ENCODE results near the gene ALKBH3. TPM values are rescaled to one million over a fixed set of nuclear protein-coding genes. Genes with fewer than 3 reads are reported as not detected.

ALKBH3 gene
- total and polyA plus RNA-seq, 2 donors (not counting 3 experiments of a cell fraction or from before 2014, with no cell fraction given) = 28.0 to 34.7 TPM

DNA sequence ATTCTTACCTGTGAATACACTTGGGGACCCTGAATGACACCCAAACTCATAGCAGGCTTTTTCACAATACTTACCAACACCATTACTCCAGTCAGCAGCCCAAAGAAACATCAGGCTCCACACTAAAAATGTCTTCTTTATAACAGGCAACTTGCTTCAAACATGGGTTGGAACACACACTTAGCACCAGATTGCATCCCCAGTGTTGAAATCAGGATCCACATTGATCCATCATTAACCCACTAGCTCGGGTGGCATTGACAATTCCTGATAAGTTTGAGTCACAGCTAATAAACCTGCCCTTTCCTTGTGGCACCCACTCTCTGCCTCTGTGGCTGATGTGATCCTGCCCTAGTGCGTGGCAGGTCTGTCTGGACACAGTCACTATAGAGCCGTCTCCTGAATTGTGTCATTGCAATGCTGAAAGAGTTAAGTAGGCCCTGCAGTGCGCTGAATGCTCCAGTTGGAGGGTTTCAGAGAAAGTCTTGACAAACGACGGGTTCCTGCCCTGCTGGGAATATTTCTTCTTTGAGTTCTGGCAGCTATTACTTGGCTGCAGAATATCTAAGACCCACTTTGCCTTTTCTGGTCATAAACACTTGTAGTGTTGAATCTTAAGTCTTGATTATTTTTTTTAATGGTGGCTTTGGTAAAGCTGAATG, 42.2 kb downstream of the ALKBH3 start:
- dilution Hi-C loops (cut with MboI; ENCODE audit: extremely low pct_ligation_motif_present, low sequenced_read_pairs) (no loop called here), intact Hi-C loops (cut with micrococcal nuclease) (loop anchor here (2.0 kb wide), 1 partner anchor 20 kb away; the partner anchor contains the start of gene C11orf96)
- Histone ChIP-seq H3K27me3 (ENCODE audit: control insufficient read depth in 2 of 2, insufficient read depth in 2 of 2, low read length in 2 of 2) (no peaks in the 10 kb centered on the region), H4K20me1 (replicated peaks; ENCODE audit: control insufficient read depth, extremely low read depth, insufficient read depth, low read length) (no peaks in the 10 kb centered on the region), H3K4me2 (ENCODE audit: insufficient read depth, low read length) (no peak overlapping the region), H3K79me2 (ENCODE audit: control insufficient read depth, insufficient read depth, low read length) (no peaks in the 10 kb centered on the region), H3K4me3 (replicated peaks in 1 of 3; ENCODE audit: insufficient read depth in 1 of 3, low read depth in 1 of 3, low read length in 3 of 3) (no peak overlapping the region), H3K9ac (replicated peaks; ENCODE audit: extremely low read depth, insufficient read depth, low read length) (no peak overlapping the region), H3K36me3 (ENCODE audit: control insufficient read depth in 2 of 2, extremely low read depth in 1 of 2, insufficient read depth in 2 of 2, low read length in 2 of 2) (peaks cover 0 to 3% of the 10 kb centered on the region in 2 experiments), H3K27ac (ENCODE audit: insufficient read depth, low read depth, low read length) (peak overlapping the region; percentile 82), H3K9me3 (replicated peaks; ENCODE audit: control insufficient read depth, insufficient read depth, low read length) (no peaks in the 10 kb centered on the region), H3K9me1 (replicated peaks; ENCODE audit: control insufficient read depth, extremely low read depth, insufficient read depth, low read length) (no peaks in the 10 kb centered on the region), H2AFZ (ENCODE audit: low read depth, low read length) (no peak overlapping the region), H3K4me1 (ENCODE audit: control insufficient read depth, extremely low read depth, insufficient read depth, low read length) (peaks cover 45% of the 10 kb centered on the region)
- no TSS peak for BruUV-seq (replicated peaks)
- DNase-seq (ENCODE audit: low read depth, low spot score) = no peak
- no peak for TF ChIP-seq POLR2A (IDR thresholded peaks at IDR 0.05; ENCODE audit: low read depth, low read length)
- TF ChIP-seq, protein P1, sequence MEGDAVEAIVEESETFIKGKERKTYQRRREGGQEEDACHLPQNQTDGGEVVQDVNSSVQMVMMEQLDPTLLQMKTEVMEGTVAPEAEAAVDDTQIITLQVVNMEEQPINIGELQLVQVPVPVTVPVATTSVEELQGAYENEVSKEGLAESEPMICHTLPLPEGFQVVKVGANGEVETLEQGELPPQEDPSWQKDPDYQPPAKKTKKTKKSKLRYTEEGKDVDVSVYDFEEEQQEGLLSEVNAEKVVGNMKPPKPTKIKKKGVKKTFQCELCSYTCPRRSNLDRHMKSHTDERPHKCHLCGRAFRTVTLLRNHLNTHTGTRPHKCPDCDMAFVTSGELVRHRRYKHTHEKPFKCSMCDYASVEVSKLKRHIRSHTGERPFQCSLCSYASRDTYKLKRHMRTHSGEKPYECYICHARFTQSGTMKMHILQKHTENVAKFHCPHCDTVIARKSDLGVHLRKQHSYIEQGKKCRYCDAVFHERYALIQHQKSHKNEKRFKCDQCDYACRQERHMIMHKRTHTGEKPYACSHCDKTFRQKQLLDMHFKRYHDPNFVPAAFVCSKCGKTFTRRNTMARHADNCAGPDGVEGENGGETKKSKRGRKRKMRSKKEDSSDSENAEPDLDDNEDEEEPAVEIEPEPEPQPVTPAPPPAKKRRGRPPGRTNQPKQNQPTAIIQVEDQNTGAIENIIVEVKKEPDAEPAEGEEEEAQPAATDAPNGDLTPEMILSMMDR (IDR thresholded peaks at IDR 0.05; ENCODE audit: extremely low read depth in 1 of 2, insufficient read depth in 1 of 2, low read depth in 1 of 2, low read length in 2 of 2) = no peak
- TF ChIP-seq, protein P2, sequence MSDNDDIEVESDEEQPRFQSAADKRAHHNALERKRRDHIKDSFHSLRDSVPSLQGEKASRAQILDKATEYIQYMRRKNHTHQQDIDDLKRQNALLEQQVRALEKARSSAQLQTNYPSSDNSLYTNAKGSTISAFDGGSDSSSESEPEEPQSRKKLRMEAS (IDR thresholded peaks at IDR 0.05; ENCODE audit: insufficient read depth, insufficient read length) = no peak
- TF ChIP-seq FOS (IDR thresholded peaks at IDR 0.05; ENCODE audit: borderline replicate concordance, insufficient read depth, low read length) = no peak
- no peak for TF ChIP-seq GATA2 (IDR thresholded peaks at IDR 0.05; ENCODE audit: insufficient read depth, insufficient read length, low read depth, low read length)
- no peak for TF ChIP-seq POLR2AphosphoS5 (IDR thresholded peaks at IDR 0.05; ENCODE audit: insufficient read depth, low read depth, low read length)
- no peak for TF ChIP-seq EZH2 (IDR thresholded peaks at IDR 0.05; ENCODE audit: borderline replicate concordance, low read depth, low read length, severe bottlenecking)
- POLR2A ChIA-PET = interaction anchor here (1.3 kb wide), 1 partner anchor 19 kb away, joined by 7 read pairs; the partner anchor contains the start of gene C11orf96
- CTCF ChIA-PET = interaction anchor here (0.8 to 8.0 kb wide), 6 partner anchors 9 to 34 kb away, joined by 3 to 43 read pairs (median 6); partner anchors contain the start of gene C11orf96
- no peak for FAIRE-seq

Data from endothelial cell of umbilical vein (primary cell).